ENCODE measurements around the gene UBXN6. TPM values are rescaled to one million over a fixed set of nuclear protein-coding genes. Genes with fewer than 3 reads are reported as not detected.

UBXN6 gene
- total RNA-seq, 1 donor from 2014 or later = 40.9 TPM

- H3K4me3 ChIP-seq (ENCODE audit: low read depth, low read length) = peak overlapping the region; percentile 67
- DNase-seq (ENCODE audit: low read depth) = peak; percentile 100
- no peak for TF ChIP-seq CTCF (conservative IDR thresholded peaks at IDR 0.05; ENCODE audit: low read depth, low read length)
Observed at GRCh38 chr19:4471403-4472173, 14.0 kb upstream of the UBXN6 start.

- TF ChIP-seq CTCF (conservative IDR thresholded peaks at IDR 0.05; ENCODE audit: low read depth, low read length) = no peak
- H3K4me3 ChIP-seq (ENCODE audit: low read depth, low read length) = no peak overlapping the region
- no peak for DNase-seq (ENCODE audit: low read depth)
Observed at GRCh38 chr19:4467835-4468234, 10.2 kb upstream of the UBXN6 start.

GRCh38 chr19:4464815-4465581, 7.4 kb upstream of the UBXN6 start:
- no peak for TF ChIP-seq CTCF (conservative IDR thresholded peaks at IDR 0.05; ENCODE audit: low read depth, low read length)
- H3K4me3 ChIP-seq (ENCODE audit: low read depth, low read length) = no peak overlapping the region
- DNase-seq (ENCODE audit: low read depth) = no peak

GRCh38 chr19:4456843-4457653, 546 bp downstream of the UBXN6 start:
- TF ChIP-seq CTCF (conservative IDR thresholded peaks at IDR 0.05; ENCODE audit: low read depth, low read length) = no peak
- DNase-seq (ENCODE audit: low read depth) = no peak
- peak overlapping the region; percentile 94 for H3K4me3 ChIP-seq (ENCODE audit: low read depth, low read length)

GRCh38 chr19:4456476-4456842, 1.1 kb downstream of the UBXN6 start:
- no peak for TF ChIP-seq CTCF (conservative IDR thresholded peaks at IDR 0.05; ENCODE audit: low read depth, low read length)
- H3K4me3 ChIP-seq (ENCODE audit: low read depth, low read length) = peak overlapping the region; percentile 94
- no peak for DNase-seq (ENCODE audit: low read depth)

- peak; percentile 60 for DNase-seq (ENCODE audit: low read depth)
- H3K4me3 ChIP-seq (ENCODE audit: low read depth, low read length) = peak overlapping the region; percentile 94
- TF ChIP-seq CTCF (conservative IDR thresholded peaks at IDR 0.05; ENCODE audit: low read depth, low read length) = no peak
Observed at GRCh38 chr19:4455719-4456475, 1.7 kb downstream of the UBXN6 start.
